Kidney epithelial cell (primary cell): ENCODE measurements around the gene GAS2L2. TPM values are rescaled to one million over a fixed set of nuclear protein-coding genes. Genes with fewer than 3 reads are reported as not detected.

Source experiments
- DNase-seq: peaks from one replicate; pipeline ENCODE4 v3.0.0-alpha.2; 2010; ENCODE audit warnings: low read depth
- H3K27me3 ChIP-seq: 2 replicates; pipeline ENCODE4 v1.6.0; 2011; ENCODE audit warnings: low read length; ENCODE audit not compliant: control insufficient read depth, insufficient read depth
- H3K36me3 ChIP-seq: 2 replicates; pipeline ENCODE4 v1.5.1; 2011; ENCODE audit warnings: low read length; ENCODE audit not compliant: control insufficient read depth, insufficient read depth
- H3K4me3 ChIP-seq: 2 replicates; pipeline ENCODE4 v1.5.1; 2011; ENCODE audit warnings: low read depth, mild to moderate bottlenecking, control low read depth, low read length
- CTCF ChIP-seq: IDR thresholded peaks from 2 replicates; pipeline ENCODE4 v1.5.1; 2011; ENCODE audit warnings: mild to moderate bottlenecking, moderate library complexity, low read length, control low read depth, inconsistent platforms; ENCODE audit not compliant: insufficient read depth, poor library complexity, severe bottlenecking
- total RNA-seq: library from RNA; depleted of rRNA; stranded (reverse); fragments of >200 nt; gene quantifications from 2 replicates; pipeline ENCODE4 v1.2.3, GENCODE V29; 2015

Gene GAS2L2
- not detected in 2 replicates for total RNA-seq

GRCh38 chr17:35752945-35753764 lies at the start of gene GAS2L2:
GAS2L2 (minus strand) TSS chr17:35753239; CDS start chr17:35752850, 389 bp downstream.
- no peak for DNase-seq
- Histone ChIP-seq H3K36me3 (no peaks in the 10 kb centered on the region), H3K27me3 (peaks cover 41% of the 10 kb centered on the region), H3K4me3 (no peak within 1 kb of the TSS)
- TF ChIP-seq CTCF = no peak

GRCh38 chr17:35801583-35802224 lies 48.7 kb upstream of the GAS2L2 start:
- Histone ChIP-seq H3K4me3 (no peak overlapping the region), H3K27me3 (peaks cover 11% of the 10 kb centered on the region), H3K36me3 (no peaks in the 10 kb centered on the region)
- no peak for DNase-seq
- no peak for TF ChIP-seq CTCF

- no peak for DNase-seq
- no peaks in the 10 kb centered on the region for H3K36me3 ChIP-seq
- no peak overlapping the region for H3K4me3 ChIP-seq
- TF ChIP-seq CTCF = no peak
- H3K27me3 ChIP-seq = peaks cover 22% of the 10 kb centered on the region
Observed at GRCh38 chr17:35799942-35800341, 46.9 kb upstream of the GAS2L2 start.

- peaks cover 30% of the 10 kb centered on the region for H3K27me3 ChIP-seq
- H3K36me3 ChIP-seq = no peaks in the 10 kb centered on the region
- DNase-seq = no peak
- H3K4me3 ChIP-seq = no peak overlapping the region
- no peak for TF ChIP-seq CTCF
Observed at GRCh38 chr17:35797918-35798317, 44.9 kb upstream of the GAS2L2 start.

GRCh38 chr17:35797370-35797769 lies 44.3 kb upstream of the GAS2L2 start:
- DNase-seq = no peak
- H3K36me3 ChIP-seq = no peaks in the 10 kb centered on the region
- no peak for TF ChIP-seq CTCF
- peaks cover 30% of the 10 kb centered on the region for H3K27me3 ChIP-seq
- no peak overlapping the region for H3K4me3 ChIP-seq
